Right renal pelvis (tissue), 4 donors: ENCODE results near the gene TDRD1. TPM values are rescaled to one million over a fixed set of nuclear protein-coding genes. Genes with fewer than 3 reads are reported as not detected.

Source experiments
- polyA plus RNA-seq, 4 donors: library from polyadenylated mRNA; unstranded; fragments of 120-200 nt; gene quantifications; one replicate each; pipeline ENCODE4 v1.2.1, GENCODE V29; 2013; ENCODE audit not compliant: insufficient read length in 4 of 4

The TDRD1 gene
- polyA plus RNA-seq, 4 donors, result 0.04 TPM; not detected in 3

Other genes starting within 250 kb of the TDRD1 start
- gene ADRB1, start 135.5 kb upstream of the TDRD1 start, polyA plus RNA-seq, result under 1 TPM; 0.06 to 0.09 (median 0.07) TPM
- gene CCDC186, start 5.2 kb upstream of the TDRD1 start, polyA plus RNA-seq, result 10 to 100 TPM; 21.3 to 28.1 (median 23.9) TPM
- gene VWA2, start 59.9 kb downstream of the TDRD1 start, polyA plus RNA-seq, result 1 to 10 TPM; 1.9 to 2.4 (median 1.9) TPM
- 10 to 100 TPM; 41.6 to 56.2 (median 45.3) TPM for gene AFAP1L2, start 225.1 kb downstream of the TDRD1 start, polyA plus RNA-seq